SK-N-SH (cell line): ENCODE data around the gene TSGA10IP. TPM values are rescaled to one million over a fixed set of nuclear protein-coding genes. Genes with fewer than 3 reads are reported as not detected.

Source experiments
- CTCF ChIA-PET: fragments of 300-600, 350-600 bp; formaldehyde crosslinking; extraction: SDS; loops from one replicate; lab custom pipeline; 2021; lab: Yijun Ruan, JAX
- POLR2A ChIA-PET: fragments of 350-600 bp; sonication (Branson Sonifier 250); formaldehyde crosslinking; extraction: SDS; loops from one replicate; lab custom pipeline; 2020; ENCODE audit warnings: antibody characterized with exemption, inconsistent platforms; lab: Yijun Ruan, JAX
- DNase-seq: peaks from one replicate; pipeline ENCODE4 v3.0.0; 2012
- H2AFZ ChIP-seq: fragments of 200-600 bp; sonication (generic); 2 replicates; pipeline ENCODE4 v1.8.1; 2016; ENCODE audit warnings: antibody characterized with exemption, mild to moderate bottlenecking, low read depth
- H3F3A ChIP-seq: fragments of 200-600 bp; sonication (generic); replicated peaks from 2 replicates; pipeline ENCODE3; 2016; ENCODE audit warnings: antibody characterized with exemption, mild to moderate bottlenecking; ENCODE audit not compliant: insufficient read depth
- H3K27ac ChIP-seq, 2 experiments: fragments of 200-500 bp in 1 of 2; fragments of 200-600 bp in 1 of 2; sonication (Bioruptor generic) in 1 of 2; sonication (generic), shearing (Covaris generic) in 1 of 2; 2 replicates each; pipeline versions ENCODE4 v1.5.1 to v1.6.1; 2014 to 2016; ENCODE audit warnings: low read depth in 2 of 2, inconsistent platforms in 1 of 2, low read length in 1 of 2, mild to moderate bottlenecking in 1 of 2, mixed read lengths in 1 of 2
- H3K27me3 ChIP-seq: fragments of 200-600 bp; sonication (generic), shearing (Covaris generic); 2 replicates; pipeline ENCODE4 v1.6.1; 2016; ENCODE audit warnings: mixed run types; ENCODE audit not compliant: insufficient read depth
- H3K36me3 ChIP-seq, 2 experiments: fragments of 200-500 bp in 1 of 2; fragments of 200-600 bp in 1 of 2; sonication (Bioruptor generic) in 1 of 2; sonication (generic) in 1 of 2; replicated peaks in 1 of 2; 2 replicates each; pipeline versions ENCODE3 to v1.5.1; 2014 to 2016; ENCODE audit warnings: low read length in 1 of 2, mild to moderate bottlenecking in 1 of 2; ENCODE audit not compliant: insufficient read depth in 2 of 2, control insufficient read depth in 1 of 2
- H3K4me1 ChIP-seq, 2 experiments: fragments of 200-500 bp in 1 of 2; fragments of 200-600 bp in 1 of 2; sonication (Bioruptor generic) in 1 of 2; sonication (generic), shearing (Covaris generic) in 1 of 2; 2 replicates each; pipeline versions ENCODE4 v1.5.1 to v1.6.1; 2014 to 2016; ENCODE audit warnings: low read depth in 1 of 2, low read length in 1 of 2, mixed run types in 1 of 2; ENCODE audit not compliant: insufficient read depth in 2 of 2, control insufficient read depth in 1 of 2
- H3K4me2 ChIP-seq: fragments of 200-600 bp; sonication (generic), shearing (Covaris generic); 2 replicates; pipeline ENCODE4 v1.6.1; 2017; ENCODE audit warnings: mixed run types
- H3K4me3 ChIP-seq, 2 experiments: fragments of 200-500 bp in 1 of 2; fragments of 200-600 bp in 1 of 2; sonication (Bioruptor generic) in 1 of 2; sonication (generic), shearing (Covaris generic) in 1 of 2; 2 replicates each; pipeline versions ENCODE4 v1.5.1 to v1.8.1; 2014 to 2016; ENCODE audit warnings: low read depth in 2 of 2, inconsistent platforms in 1 of 2, low read length in 1 of 2, mild to moderate bottlenecking in 1 of 2, mixed read lengths in 1 of 2, moderate library complexity in 1 of 2
- H3K79me2 ChIP-seq: fragments of 200-600 bp; sonication (generic); 2 replicates; pipeline ENCODE4 v1.8.1; 2017; ENCODE audit warnings: mild to moderate bottlenecking; ENCODE audit not compliant: insufficient read depth
- H3K9ac ChIP-seq: fragments of 200-600 bp; sonication (generic); 2 replicates; pipeline ENCODE4 v1.6.1; 2017; ENCODE audit warnings: mixed run types
- H3K9me2 ChIP-seq: fragments of 200-600 bp; sonication (generic); 2 replicates; pipeline ENCODE4 v1.6.1; 2017; ENCODE audit warnings: mixed run types
- H3K9me3 ChIP-seq: fragments of 200-600 bp; sonication (generic); 2 replicates; pipeline ENCODE4 v1.6.1; 2017; ENCODE audit warnings: mixed run types, mild to moderate bottlenecking, moderate library complexity
- H4K20me1 ChIP-seq: fragments of 200-600 bp; sonication (generic); 2 replicates; pipeline ENCODE4 v1.6.1; 2017; ENCODE audit warnings: mild to moderate bottlenecking, mixed run types; ENCODE audit not compliant: insufficient read depth
- CHD2 ChIP-seq: fragments of 150-350 bp; IDR thresholded peaks from 2 replicates; pipeline ENCODE4 v1.6.1; 2018; ENCODE audit warnings: low read length; ENCODE audit not compliant: partially characterized antibody
- EZH2phosphoT487 ChIP-seq: fragments of 200-600 bp; sonication (generic); IDR thresholded peaks from 2 replicates; pipeline ENCODE4 v1.6.1; 2017; ENCODE audit warnings: low read depth, mixed run types, mild to moderate bottlenecking, antibody characterized with exemption, moderate library complexity, borderline replicate concordance
- GATA2 ChIP-seq: sonication (generic); formaldehyde crosslinking; IDR thresholded peaks from 2 replicates; pipeline ENCODE4 v1.5.0; 2020; ENCODE audit warnings: mild to moderate bottlenecking, missing genetic modification reagents
- JUND ChIP-seq: IDR thresholded peaks from 2 replicates; pipeline ENCODE4 v1.4.0; 2012
- MEF2A ChIP-seq: IDR thresholded peaks from 2 replicates; pipeline ENCODE4 v1.4.0; 2012; ENCODE audit warnings: low read depth, borderline replicate concordance
- NRF1 ChIP-seq: IDR thresholded peaks from 2 replicates; pipeline ENCODE4 v1.6.1; 2012; ENCODE audit warnings: low read depth, mild to moderate bottlenecking, low read length
- POLR2AphosphoS5 ChIP-seq: IDR thresholded peaks from 2 replicates; pipeline ENCODE4 v1.6.1; 2012; ENCODE audit warnings: low read depth, low read length
- RCOR1 ChIP-seq: fragments of 150-350 bp; IDR thresholded peaks from 2 replicates; pipeline ENCODE4 v1.6.1; 2017; ENCODE audit warnings: antibody characterized with exemption, low read length
- RFX5 ChIP-seq: IDR thresholded peaks from 2 replicates; pipeline ENCODE4 v1.6.1; 2012; ENCODE audit warnings: mild to moderate bottlenecking, improper control_type of control experiment, low read length
- RXRA ChIP-seq: IDR thresholded peaks from 2 replicates; pipeline ENCODE4 v1.4.0; 2012; ENCODE audit warnings: low read depth, mild to moderate bottlenecking, borderline replicate concordance
- SMC3 ChIP-seq: IDR thresholded peaks from 2 replicates; pipeline ENCODE4 v1.6.1; 2012; ENCODE audit warnings: low read depth, low read length, improper control_type of control experiment
- TCF12 ChIP-seq: IDR thresholded peaks from 2 replicates; pipeline ENCODE4 v1.4.0; 2012
- YY1 ChIP-seq: IDR thresholded peaks from 2 replicates; pipeline ENCODE4 v1.4.0; 2012; ENCODE audit warnings: low read depth, mild to moderate bottlenecking
- WGBS: methylation state at CpG from one replicate; pipeline ENCODE4 v1.1.6; 2017; ENCODE audit warnings: low lambda C conversion rate; 5-methylcytosine and 5-hydroxymethylcytosine counted together
- polyA plus RNA-seq, 3 experiments: library from polyadenylated mRNA; depleted of rRNA; stranded (reverse); fragments of >200 nt; gene quantifications; 2 replicates each; pipeline ENCODE4 v1.2.3, GENCODE V29; 2012
- TF ChIP-seq, protein P1 (sequence below): fragments of 150-350 bp; IDR thresholded peaks from 2 replicates; pipeline ENCODE4 v1.6.1; 2016; ENCODE audit warnings: mild to moderate bottlenecking, low read depth, low read length
- TF ChIP-seq, protein P2 (sequence below): fragments of 200-600 bp; sonication (generic); IDR thresholded peaks from 2 replicates; pipeline ENCODE4 v1.6.1; 2017; ENCODE audit warnings: antibody characterized with exemption, mild to moderate bottlenecking, moderate library complexity
- TF ChIP-seq, protein P3 (sequence below): IDR thresholded peaks from 2 replicates; pipeline ENCODE4; 2012
- TF ChIP-seq, protein P4 (sequence below): IDR thresholded peaks from 2 replicates; pipeline ENCODE4 v1.4.0; 2012; ENCODE audit warnings: low read depth
- TF ChIP-seq, protein P5 (sequence below): IDR thresholded peaks from 2 replicates; pipeline ENCODE4 v1.4.0; 2012; ENCODE audit warnings: low read depth, borderline replicate concordance

Gene TSGA10IP
- polyA plus RNA-seq, 1 of the 3 experiments (the other 2 are of a cell fraction) = not detected

DNA sequence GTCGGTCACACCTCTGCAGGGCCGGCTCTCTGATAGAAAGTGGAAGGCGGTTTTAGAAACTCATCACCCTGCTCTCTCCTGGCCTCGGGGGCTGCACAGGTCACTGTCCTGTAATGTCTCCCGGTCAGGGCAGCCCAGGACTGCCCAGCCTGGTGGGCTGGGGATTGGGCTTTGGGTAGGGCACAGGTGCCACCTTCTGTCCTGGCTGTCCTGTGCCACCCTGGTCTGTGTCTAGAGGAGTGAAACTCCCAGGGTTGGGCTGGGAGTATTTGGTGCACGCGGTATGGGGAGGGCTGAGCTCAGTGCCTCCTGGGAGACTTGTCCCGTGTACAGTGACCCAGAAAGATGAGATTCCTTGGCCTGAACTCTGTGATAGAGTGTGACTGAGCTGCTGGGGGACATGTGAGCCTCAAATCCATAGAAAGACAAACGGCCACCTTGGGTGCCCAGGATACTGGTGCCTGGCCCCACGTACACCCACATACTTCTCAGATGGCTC lies 34.0 kb downstream of the TSGA10IP start:
- H3K4me3 ChIP-seq = no peak overlapping the region
- TF ChIP-seq SMC3 (no peak), NRF1 (no peak), RXRA (no peak), CHD2 (no peak), MEF2A (no peak), RCOR1 (no peak), JUND (no peak), YY1 (no peak), POLR2AphosphoS5 (no peak)
- TF ChIP-seq, protein P1, sequence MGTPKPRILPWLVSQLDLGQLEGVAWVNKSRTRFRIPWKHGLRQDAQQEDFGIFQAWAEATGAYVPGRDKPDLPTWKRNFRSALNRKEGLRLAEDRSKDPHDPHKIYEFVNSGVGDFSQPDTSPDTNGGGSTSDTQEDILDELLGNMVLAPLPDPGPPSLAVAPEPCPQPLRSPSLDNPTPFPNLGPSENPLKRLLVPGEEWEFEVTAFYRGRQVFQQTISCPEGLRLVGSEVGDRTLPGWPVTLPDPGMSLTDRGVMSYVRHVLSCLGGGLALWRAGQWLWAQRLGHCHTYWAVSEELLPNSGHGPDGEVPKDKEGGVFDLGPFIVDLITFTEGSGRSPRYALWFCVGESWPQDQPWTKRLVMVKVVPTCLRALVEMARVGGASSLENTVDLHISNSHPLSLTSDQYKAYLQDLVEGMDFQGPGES = no peak
- TF ChIP-seq, protein P2, sequence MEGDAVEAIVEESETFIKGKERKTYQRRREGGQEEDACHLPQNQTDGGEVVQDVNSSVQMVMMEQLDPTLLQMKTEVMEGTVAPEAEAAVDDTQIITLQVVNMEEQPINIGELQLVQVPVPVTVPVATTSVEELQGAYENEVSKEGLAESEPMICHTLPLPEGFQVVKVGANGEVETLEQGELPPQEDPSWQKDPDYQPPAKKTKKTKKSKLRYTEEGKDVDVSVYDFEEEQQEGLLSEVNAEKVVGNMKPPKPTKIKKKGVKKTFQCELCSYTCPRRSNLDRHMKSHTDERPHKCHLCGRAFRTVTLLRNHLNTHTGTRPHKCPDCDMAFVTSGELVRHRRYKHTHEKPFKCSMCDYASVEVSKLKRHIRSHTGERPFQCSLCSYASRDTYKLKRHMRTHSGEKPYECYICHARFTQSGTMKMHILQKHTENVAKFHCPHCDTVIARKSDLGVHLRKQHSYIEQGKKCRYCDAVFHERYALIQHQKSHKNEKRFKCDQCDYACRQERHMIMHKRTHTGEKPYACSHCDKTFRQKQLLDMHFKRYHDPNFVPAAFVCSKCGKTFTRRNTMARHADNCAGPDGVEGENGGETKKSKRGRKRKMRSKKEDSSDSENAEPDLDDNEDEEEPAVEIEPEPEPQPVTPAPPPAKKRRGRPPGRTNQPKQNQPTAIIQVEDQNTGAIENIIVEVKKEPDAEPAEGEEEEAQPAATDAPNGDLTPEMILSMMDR = no peak
- TF ChIP-seq, protein P3, sequence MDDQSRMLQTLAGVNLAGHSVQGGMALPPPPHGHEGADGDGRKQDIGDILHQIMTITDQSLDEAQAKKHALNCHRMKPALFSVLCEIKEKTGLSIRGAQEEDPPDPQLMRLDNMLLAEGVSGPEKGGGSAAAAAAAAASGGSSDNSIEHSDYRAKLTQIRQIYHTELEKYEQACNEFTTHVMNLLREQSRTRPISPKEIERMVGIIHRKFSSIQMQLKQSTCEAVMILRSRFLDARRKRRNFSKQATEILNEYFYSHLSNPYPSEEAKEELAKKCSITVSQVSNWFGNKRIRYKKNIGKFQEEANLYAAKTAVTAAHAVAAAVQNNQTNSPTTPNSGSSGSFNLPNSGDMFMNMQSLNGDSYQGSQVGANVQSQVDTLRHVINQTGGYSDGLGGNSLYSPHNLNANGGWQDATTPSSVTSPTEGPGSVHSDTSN = no peak
- no peak overlapping the region for H2AFZ ChIP-seq
- CTCF ChIA-PET = interaction anchor here (1.3 to 20.1 kb wide), 4 partner anchors 9 to 130 kb away, joined by 3 to 261 read pairs (median 12); partner anchors contain the start of genes CCDC85B, CTSW and FIBP
- H3K9me2 ChIP-seq = no peaks in the 10 kb centered on the region
- no peaks in the 10 kb centered on the region for H4K20me1 ChIP-seq
- no peak overlapping the region for H3K9ac ChIP-seq
- H3F3A ChIP-seq = peaks cover 12% of the 10 kb centered on the region
- no peak overlapping the region for H3K4me2 ChIP-seq
- WGBS = 85% methylated on average over 7 of the region's 10 CpGs
- no peaks in the 10 kb centered on the region for H3K9me3 ChIP-seq
- H3K27me3 ChIP-seq = no peaks in the 10 kb centered on the region
- peaks cover 3 to 37% of the 10 kb centered on the region in 2 experiments for H3K36me3 ChIP-seq
- no peak overlapping the region for H3K27ac ChIP-seq
- H3K79me2 ChIP-seq = no peaks in the 10 kb centered on the region
- DNase-seq = peak; percentile 27
- no peaks in the 10 kb centered on the region for H3K4me1 ChIP-seq
- POLR2A ChIA-PET = interaction anchor here (1.0 kb wide), 1 partner anchor 28 kb away, joined by 3 read pairs; no protein-coding TSS in a partner anchor

DNA sequence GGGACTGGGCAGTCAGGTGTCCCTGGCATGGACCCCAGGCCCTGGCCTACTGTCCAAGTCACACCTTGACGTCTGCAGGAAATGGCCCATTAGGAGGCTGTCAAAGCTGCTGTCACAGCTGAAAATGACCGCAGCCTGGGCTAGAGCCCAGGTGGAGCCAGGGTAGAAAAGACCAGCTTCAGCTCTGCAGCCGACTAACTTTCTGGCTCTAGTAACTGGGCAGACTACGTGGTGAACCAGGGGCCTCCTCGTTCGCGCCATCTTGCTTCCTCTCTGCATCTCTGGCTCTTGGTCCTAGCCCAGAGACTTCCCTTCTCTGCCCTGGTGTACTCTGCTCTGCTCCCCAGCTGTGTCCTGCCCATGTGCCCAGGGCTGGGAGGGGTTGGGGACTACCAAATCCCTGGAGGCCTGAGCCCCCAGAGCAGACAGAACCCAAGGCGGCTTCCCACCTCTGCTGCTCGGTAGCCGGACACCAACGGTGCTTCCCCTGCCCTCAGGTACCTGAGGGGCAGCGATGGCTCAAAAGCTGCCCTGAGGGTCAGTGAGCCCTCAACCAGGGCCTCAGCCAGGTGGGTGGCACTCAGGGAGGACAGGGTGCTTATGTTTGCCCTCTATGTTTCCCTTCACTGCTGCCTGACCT lies 35.9 kb downstream of the TSGA10IP start:
- Histone ChIP-seq H3K27ac (no peak overlapping the region), H3K79me2 (no peaks in the 10 kb centered on the region), H2AFZ (no peak overlapping the region), H3F3A (peaks cover 12% of the 10 kb centered on the region), H3K36me3 (peaks cover 3 to 32% of the 10 kb centered on the region in 2 experiments), H3K9ac (no peak overlapping the region), H4K20me1 (no peaks in the 10 kb centered on the region), H3K4me1 (no peaks in the 10 kb centered on the region), H3K4me2 (no peak overlapping the region), H3K9me2 (no peaks in the 10 kb centered on the region), H3K9me3 (no peaks in the 10 kb centered on the region), H3K27me3 (no peaks in the 10 kb centered on the region), H3K4me3 (no peak overlapping the region)
- POLR2A ChIA-PET = interaction anchor here (1.3 kb wide), 1 partner anchor 92 kb away, joined by 3 read pairs; the partner anchor contains the start of gene FIBP
- CTCF ChIA-PET = interaction anchor here (1.0 to 20.1 kb wide), 3 partner anchors 9 to 94 kb away, joined by 3 to 261 read pairs (median 5); partner anchors contain the start of genes CCDC85B, CTSW and FIBP
- peak; percentile 30 for DNase-seq
- TF ChIP-seq TCF12 (no peak), GATA2 (CRISPR knock-in tag) (no peak), RFX5 (no peak), EZH2phosphoT487 (no peak)
- TF ChIP-seq, protein P4, sequence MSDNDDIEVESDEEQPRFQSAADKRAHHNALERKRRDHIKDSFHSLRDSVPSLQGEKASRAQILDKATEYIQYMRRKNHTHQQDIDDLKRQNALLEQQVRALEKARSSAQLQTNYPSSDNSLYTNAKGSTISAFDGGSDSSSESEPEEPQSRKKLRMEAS = no peak
- TF ChIP-seq, protein P2 = no peak
- TF ChIP-seq, protein P5, sequence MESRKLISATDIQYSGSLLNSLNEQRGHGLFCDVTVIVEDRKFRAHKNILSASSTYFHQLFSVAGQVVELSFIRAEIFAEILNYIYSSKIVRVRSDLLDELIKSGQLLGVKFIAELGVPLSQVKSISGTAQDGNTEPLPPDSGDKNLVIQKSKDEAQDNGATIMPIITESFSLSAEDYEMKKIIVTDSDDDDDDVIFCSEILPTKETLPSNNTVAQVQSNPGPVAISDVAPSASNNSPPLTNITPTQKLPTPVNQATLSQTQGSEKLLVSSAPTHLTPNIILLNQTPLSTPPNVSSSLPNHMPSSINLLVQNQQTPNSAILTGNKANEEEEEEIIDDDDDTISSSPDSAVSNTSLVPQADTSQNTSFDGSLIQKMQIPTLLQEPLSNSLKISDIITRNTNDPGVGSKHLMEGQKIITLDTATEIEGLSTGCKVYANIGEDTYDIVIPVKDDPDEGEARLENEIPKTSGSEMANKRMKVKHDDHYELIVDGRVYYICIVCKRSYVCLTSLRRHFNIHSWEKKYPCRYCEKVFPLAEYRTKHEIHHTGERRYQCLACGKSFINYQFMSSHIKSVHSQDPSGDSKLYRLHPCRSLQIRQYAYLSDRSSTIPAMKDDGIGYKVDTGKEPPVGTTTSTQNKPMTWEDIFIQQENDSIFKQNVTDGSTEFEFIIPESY = no peak
- 87% methylated on average over 11 of the region's 12 CpGs for WGBS
